SIG-M5 treated with dmso at 0.1 percent for 504 hours (cell line): ENCODE data around the gene EGFL7.
"Not testable (repeated sequence)": the region's sequence is repeated elsewhere in the genome, so short reads cannot be mapped to it uniquely, and the experiment has no call there.

ENCODE experiments used
- DNase-seq: peaks from one replicate; lab custom pipeline; 2025; ENCODE audit not compliant: unreplicated experiment; lab: John Stamatoyannopoulos, UW

EGFL7 gene

DNA sequence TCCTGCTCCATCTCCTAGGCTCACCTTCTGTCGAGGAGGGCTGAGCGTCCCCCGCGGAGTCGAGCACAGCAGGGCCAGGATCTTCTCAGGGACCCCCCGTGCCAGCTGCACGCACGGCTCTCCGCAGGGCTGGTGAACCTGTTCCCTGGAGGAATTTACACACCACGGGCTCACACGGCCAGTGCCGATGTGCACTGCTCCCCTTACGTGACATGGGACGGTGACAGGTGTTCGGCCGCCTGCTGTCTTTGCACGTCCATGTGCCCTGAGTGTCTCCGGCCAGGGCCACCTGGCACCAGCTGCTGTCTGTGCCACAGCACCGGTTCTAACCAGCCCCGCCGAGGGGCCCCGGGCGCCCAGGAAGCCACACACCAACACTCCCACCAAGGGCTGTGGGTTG, 33.2 kb downstream of the EGFL7 start:
- no peak for DNase-seq

DNA sequence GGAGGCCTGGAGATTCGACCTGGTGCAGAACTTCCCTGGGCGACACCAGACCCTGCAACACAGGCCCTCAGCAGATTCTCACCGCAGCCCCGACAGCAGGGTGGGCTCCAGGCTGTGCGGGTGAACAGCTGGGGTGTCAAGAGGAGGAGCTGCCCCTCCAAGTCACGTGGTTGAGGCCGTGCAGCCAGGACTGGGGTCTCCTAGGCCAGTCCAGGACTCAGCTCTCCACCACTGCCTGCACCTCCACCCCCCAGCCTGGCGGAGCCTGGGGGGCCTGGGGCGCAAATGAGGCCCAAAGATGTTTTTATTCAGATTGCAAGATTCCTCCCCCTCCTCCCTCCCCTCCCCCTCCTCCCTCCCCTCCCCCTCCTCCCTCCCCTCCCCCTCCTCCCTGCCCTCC, 33.8 kb downstream of the EGFL7 start:
- no peak for DNase-seq

DNA sequence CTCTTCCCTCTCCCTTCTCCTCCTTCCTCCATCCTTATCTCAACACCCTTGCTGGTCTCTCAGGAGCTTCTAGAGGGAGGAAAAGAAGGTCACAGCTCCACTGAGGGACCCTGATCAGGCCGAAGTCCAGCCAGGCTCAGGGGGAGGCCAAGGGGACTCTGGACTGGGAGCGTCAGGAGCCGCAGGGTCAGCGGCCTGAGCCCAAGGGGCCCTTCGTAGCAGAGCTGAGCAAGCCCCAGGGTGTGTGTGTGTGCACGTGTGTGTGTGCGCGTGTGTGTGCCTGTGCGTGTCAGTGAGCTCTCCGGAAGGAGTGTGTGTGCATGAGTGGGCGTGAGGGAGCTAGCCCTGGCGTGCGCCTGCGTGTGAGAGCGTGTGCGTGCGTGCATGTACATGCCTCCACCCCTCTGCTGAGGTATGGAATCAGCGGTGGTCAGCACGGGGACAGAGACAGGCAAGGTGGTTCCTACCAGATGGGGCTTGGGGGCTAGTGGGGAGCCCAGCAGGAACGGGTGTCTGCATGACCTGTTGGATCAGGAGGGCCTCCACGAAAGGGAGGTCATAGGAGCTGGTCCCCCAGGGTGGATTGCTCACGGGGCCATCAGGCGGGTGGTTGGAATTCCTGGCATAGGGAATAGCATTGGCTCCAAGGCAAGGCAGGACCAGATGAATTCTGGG, 34.6 kb downstream of the EGFL7 start:
- DNase-seq, result no peak

DNA sequence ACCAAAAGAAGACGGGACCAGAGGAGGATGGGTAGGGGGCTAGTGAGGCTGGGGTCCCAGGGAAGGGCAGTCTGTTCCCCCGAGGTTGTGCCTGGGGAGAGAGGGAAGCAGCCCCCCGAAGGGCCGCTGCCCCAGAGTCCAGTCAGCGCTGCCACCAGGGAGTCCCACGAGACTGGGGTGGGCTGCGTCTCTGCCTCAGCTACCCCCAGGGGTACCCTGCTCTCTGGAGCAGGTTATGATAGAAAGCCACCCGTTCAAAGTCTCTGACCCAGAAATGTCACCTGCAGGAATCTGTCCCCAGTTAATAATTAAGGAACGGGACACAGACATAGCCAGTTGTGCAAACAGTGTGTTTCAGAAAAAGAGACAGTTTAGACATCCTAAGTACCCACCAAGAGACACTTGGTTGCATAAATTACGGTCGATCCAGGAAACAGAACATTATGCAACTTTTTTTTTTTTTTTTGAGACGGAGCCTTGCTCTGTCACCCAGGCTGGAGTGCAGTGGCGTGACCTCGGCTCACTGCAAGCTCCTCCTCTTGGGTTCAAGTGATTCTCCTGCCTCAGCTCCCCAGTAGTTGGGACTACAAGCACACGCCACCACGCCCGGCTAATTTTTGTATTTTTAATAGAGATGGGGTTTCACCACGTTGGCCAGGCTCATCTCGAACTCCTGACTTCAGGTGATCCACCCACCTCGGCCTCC, 35.3 kb downstream of the EGFL7 start:
- DNase-seq, result peak; percentile 83

DNA sequence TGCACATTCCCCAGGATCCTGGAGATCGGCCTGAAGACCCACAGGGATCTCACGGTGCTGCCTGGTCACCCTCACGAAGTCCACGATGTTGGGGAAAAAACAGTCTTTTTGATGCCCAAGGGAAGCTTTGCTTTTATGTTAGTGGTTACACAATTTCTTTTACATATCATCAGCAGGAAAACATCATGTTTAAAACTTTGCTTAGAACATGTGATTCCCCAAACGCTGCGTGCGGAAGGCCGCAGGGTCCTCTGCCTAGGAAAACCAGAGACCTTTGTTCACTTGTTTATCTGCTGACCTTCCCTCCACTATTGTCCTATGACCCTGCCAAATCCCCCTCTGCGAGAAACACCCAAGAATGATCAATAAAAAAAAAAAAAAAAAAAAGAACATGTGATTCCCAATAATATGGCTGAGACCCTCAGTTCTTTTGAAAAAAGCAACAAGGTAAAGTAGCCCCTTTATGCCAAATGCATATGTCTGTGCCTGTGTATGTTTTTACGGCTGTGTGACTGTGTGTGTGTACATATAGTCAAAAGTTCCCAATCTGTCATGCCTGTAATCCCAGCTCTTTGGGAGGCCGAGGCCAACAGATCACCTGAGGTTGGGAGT, 36.0 kb downstream of the EGFL7 start:
- DNase-seq, result no peak

DNA sequence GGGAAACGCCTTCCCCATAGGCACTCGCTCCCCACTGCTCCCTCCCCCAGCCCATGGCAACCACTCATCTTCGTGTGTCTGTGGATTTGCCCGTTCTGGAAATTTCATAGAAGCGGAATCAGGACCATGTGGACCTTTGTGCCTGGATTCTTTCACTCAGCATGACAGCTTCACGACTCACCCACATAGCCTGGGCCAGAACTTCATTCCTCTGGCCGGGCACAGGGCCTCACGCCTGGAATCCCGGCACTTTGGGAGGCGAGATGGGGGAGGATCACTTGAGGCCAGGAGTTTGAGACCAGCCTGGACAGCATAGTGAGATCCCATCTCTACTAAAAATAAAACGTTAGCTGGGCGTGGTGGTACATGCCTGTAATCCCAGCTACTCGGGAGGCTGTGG, 37.6 kb downstream of the EGFL7 start:
- DNase-seq, result no peak

DNA sequence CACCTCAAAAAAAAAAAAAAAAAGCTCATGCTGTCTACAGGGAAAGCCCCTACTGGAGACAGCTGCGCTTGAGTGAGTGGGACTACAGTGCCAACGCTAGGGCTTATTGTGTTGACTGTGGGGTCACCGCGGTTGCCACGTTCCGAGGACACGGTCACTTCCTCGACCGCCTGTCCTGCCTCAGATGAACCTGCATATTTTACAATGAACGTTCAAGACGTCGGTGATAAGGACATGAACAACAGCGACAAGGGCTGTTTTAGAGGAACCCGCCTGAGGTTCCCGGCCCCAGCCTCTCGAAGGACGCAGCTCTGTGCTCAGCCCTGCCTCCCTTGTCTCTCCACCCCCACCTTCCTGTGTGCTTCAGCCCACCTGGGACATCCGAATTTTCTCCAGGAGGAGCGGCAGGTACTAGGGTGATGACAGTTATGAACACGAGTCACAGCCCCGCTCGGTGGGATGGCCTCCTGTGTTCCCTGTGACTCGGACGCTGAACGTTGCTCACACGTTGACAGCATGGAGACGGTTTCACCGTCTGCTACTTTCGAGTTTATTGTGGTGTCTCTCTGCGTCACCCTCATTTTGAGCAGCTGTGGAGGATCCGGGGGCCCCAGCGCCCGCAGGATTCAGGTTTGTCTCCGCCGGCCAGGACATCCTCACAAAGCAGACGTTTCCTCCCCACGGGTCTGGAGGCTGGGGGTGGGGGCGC, 38.4 kb downstream of the EGFL7 start:
- no peak for DNase-seq

DNA sequence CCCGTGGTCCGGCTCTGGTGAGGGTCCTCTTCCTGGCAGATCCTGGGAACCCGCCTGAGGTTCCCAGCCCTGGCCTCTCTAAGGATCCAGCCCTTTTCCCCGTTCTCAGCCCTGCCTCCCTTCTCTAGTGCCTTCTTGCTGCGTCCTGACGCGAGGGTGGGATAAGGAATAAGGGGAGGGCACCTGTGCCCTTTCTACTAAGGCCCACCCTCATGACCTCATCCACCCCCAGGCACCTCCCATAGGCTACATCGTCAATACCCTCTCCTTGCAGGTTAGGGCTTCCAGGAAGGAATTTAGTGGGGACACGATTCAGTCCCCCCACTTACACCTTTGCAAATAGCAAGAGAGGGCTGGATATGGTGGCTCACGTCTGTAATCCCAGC, 38.9 kb downstream of the EGFL7 start:
- no peak for DNase-seq

DNA sequence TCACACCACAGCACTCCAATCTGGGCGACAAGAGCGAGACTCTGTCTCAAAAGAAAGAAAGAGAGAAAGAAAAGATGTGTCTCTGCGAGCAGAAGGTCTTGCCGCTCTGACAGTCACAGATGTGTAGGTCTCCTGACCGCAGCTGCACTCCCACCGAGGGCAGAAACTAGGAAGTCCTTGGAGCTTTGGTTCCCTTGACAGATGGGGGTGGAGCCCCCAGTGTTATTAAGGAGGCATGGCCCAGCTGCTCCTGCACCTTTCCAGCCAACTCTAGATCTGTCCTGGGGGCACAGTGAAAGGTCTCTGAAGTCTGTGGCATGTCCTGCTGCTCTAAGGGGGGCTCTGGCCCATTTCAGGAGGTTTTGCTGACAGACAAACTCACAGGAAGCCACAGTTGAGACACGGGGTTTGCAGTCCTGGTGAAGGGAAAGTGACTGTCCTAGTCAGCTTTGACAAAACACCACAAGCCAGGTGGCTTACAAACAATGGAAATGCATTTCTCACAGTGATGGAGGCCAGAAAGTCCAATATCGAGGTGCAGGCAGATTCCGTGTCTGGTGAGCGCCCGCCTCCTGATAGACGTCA, 40.7 kb downstream of the EGFL7 start:
- peak; percentile 77 for DNase-seq

DNA sequence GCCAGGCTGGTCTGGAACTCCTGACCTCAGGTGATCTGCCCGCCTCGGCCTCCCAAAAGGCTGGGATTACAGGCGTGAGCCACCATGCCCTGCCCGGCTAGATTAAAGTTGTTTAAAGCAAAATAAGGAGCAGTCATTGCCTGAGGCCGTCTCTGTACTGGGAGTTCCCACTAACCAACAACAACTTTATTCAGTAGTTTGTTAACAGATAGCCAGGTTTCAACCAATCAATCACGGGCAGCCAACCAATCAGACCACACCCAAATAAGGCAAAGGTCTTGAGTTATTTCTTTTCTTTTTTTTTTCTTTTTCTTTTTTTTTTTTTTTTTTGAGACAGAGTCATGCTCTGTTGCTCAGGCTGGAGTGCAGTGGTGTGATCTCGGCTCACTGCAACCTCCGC, 42.0 kb downstream of the EGFL7 start:
- DNase-seq, result not testable (repeated sequence)

DNA sequence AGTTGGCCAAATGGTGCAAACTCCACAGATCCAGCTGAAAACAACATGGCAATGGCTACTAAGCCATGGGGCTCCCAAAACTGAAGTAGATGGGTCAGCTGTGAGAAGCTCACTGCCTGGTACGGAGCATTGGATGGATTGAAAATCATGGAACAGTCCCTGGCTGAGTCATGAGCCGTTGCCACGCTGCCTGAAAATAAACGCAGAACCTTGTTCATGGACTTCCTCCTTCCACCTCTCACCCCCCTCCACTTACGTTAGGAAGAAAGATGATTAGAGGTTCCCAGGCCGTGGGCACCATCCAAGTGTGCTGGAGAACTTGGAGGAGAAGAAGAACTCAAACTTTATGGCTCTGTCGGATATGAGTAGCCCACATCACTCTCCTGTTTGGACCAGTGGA, 42.8 kb downstream of the EGFL7 start:
- peak; percentile 43 for DNase-seq

DNA sequence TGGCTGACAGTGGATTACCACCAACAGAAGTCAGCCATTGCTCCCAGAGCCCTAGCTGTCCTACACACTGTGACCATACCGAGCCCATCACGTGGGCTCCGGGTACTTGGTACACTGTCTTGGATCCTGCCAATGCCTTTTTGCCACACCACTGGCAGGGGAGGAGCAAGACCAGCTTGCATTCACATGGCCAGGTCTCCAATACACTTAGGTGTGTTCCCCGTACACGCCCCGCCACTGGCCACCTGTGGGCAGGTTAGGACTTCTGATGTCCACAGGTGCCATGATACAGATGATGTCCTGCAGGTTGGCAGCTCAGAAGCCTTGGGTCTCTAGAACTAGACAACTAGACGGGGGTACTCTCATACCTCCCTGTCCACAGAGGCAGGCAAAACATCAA, 44.3 kb downstream of the EGFL7 start:
- no peak for DNase-seq

DNA sequence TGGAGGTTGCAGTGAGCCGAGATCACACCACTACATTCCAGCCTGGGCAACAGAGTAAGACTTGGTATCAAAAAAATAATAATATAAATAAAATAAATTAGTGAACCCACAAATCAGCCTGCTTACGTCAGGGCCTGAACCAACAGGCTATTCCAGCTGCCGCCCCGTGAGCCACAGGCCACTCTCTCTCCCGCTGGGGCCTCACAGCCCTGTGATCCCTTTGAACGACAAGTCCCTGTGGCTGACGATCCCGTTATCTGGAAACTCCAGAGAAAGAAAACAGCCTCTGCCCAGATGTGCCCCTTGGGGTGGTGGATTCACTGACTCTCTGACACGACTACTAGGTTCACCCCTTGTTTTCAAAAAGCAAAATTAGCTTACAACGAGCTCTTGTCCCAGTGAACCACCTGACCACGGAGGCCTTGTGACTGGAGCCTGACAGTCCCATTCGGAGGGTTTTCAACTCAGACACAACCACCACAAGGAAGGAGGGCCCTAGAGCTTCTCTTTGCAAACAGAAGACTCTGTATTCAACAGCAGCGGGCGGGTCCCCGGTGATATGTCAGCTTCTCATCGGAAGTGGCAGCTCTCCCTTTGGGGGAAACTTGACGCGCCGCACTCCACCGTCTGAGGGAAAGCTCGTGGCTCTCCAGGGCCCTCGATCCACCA, 45.3 kb downstream of the EGFL7 start:
- no peak for DNase-seq

DNA sequence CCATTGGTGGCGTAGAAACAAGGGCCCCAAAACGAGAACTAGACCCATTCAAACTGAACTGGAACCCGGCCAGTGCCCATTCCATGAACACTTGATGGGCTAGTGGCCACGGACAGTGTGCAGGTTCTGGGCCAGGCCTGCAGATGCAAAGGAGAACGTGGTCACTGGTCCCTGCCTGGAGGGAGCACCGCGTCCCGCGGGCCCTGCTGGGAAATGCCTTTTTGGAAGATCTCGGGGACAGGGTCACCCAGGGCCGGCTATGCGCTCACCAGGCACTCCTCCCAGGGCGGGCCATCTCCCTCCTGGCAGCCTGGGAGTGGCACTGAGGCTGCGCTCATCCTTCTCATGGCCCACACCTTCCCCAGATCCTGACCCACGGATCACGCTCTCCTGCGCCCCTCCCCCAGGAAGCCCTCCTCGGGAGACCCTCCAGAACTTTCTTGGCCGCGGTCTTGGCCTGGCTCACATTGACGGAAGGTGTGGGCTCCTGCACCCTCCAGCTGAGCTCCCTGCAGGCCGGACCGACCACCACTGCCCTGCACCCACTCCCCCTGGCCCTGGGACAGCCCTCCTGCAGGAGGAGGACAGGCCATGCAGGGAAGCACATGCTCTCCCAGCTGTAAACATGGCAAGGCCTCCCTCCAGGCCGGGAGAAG, 46.9 kb downstream of the EGFL7 start:
- DNase-seq, result no peak

DNA sequence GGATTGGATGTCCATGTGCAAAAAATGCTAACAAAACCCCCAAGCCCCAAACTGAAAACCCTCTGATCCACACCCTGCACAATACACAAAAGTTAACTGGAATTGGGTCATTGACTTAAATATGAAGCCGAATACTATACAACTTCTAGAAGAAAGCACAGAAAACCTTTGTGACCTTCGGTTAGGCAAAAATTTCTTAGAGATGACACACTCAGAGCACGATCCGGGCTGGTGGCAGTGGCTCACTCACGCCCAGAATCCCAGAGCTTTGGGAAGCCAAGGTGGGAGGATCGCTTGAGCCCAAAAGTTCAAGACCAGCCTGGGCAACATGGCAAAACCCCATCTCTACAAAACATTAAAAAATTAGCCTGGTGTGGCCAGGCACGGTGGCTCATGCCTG, 47.8 kb downstream of the EGFL7 start:
- DNase-seq, result no peak

DNA sequence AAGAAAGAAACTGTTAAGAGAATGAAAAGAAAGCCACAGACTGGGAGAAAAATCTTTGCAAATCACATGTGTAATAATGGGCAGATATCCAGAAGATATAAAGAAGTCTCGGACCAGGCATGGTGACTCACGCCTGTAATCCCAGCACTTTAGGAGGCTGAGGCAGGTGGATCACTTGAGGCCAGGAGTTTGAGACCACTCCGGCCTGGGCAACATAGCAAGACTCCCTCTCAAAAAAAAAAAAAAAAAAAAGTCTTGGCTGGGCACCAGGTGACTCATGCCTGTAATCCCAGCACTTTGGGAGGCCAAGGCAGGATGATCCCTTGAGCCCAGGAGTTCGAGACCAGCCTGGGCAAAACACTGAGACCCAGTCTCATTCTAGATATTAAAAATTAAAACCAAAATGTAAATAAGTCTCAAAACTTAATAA, 48.5 kb downstream of the EGFL7 start:
- not testable (repeated sequence) for DNase-seq

DNA sequence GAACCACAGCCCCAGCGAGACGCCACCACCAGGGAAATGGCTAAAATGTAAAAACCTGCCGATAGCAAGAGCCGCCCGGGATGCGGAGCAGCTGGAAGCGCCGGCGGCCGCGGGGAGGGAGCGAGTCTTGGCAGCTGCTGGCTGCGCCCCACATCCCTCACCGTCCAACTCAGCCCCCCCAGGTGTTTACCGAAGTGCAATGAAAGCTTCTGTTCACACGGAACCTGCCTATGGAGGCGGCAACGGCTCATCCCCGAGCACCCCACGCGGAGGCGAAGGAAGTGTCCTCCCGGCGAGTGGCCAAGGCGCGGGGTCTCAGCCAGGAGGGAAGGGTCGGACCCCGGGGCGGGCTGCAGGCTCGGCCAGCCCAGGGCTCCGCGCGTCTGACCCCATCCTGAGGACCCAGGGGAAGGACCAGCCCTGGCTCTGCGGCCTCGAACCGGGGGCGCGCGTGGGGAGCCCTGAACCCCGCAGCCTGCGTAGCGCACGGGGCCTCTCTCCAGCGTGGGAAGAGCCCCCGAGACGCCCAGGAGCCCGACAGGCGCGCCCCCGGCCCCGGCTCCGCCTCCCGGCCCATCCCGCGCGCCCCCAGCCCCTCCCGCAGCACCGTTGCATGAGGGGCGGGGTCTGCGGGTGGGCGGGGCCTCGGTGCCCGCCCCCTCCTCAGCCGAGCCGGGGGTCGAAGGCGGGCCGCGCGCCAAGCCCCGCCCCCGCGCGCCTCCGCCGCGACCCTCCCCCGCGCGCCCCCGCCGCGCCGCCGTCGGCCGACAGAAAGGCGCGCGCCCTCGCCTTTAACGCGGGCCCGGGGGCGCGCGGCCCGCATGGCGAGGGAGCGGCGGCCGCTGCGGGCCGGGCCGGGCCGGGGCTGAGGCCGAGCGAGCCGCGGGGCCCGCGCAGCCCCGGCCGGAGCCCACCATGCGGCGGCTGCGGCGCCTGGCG, 49.3 kb downstream of the EGFL7 start, which contains the start of gene DIPK1B:
Gene DIPK1B, plus strand, starts transcription at position 822 of the 939 bp plus-strand sequence. Its CDS starts 94 bp downstream, at position 916.
- no peak for DNase-seq

DNA sequence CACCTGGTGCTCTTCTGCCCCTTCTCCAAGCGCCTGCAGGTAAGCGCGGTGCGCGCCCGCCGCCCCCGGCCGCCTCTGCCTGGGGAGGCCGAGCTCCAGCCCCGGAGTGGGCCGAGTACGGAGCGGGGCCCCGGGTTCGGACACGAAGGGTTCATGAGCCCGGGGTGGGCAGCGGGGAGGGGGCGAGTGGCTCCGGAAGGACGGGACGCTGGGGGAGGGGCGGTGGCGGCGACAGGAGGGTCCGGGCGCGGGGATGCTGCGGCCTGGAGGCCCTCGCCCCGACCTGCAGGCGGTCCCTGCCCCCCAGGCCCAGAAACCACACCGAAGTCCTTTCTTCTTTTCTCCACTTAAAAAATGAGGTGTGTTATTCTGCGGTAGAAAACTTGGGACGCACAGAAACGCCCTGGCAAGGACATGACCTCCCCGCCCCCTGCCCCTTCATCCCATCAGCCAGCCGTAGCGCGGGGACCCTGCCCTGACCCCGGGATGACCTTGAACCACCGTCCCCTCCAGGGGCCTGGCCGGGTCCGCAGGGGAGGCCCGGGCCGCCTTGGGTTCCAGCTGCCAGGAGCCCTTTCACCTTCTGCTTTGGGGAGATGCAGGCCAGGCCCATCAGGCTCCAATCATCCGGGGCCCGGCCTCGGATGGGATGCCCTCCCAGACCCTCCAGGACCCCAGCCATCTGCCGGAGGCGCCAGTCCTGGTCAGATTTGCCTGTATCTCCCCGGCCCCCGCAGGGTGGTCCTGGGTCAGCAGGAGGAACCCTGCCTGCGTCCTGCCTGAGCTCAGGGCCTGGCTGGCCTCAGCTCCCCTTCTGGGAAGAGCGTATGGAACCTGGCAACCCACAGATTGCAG, 50.2 kb downstream of the EGFL7 start:
- no peak for DNase-seq
